Neural cell (in vitro differentiated cells): ENCODE data around the gene ATP2A2. TPM values are rescaled to one million over a fixed set of nuclear protein-coding genes. Genes with fewer than 3 reads are reported as not detected.

Experiments used
- H2AFZ ChIP-seq: fragments of 200-600, 300-800 bp; sonication (generic), shearing (Covaris generic); 2 replicates; pipeline ENCODE4 v1.6.0; 2014; ENCODE audit warnings: low read depth, mild to moderate bottlenecking, antibody characterized with exemption, low read length, moderate library complexity
- H3F3A ChIP-seq: fragments of 200-600 bp; shearing (Covaris generic); 2 replicates; pipeline ENCODE4 v1.6.1; 2016; ENCODE audit warnings: mild to moderate bottlenecking, moderate library complexity, mixed read lengths, antibody characterized with exemption, low read length; ENCODE audit not compliant: insufficient read depth, poor library complexity, severe bottlenecking
- H3K27ac ChIP-seq: fragments of 200-600, 300-800 bp; sonication (generic), shearing (Covaris generic); 2 replicates; pipeline ENCODE4 v1.5.1; 2014; ENCODE audit warnings: mild to moderate bottlenecking, low read length, moderate library complexity
- H3K27me3 ChIP-seq: fragments of 300-800, 200-600 bp; sonication (generic), shearing (Covaris generic); 2 replicates; pipeline ENCODE4 v1.6.0; 2014; ENCODE audit warnings: mild to moderate bottlenecking, low read depth, low read length, moderate library complexity; ENCODE audit not compliant: insufficient read depth
- H3K36me3 ChIP-seq: fragments of 300-800, 200-600 bp; sonication (generic), shearing (Covaris generic); 2 replicates; pipeline ENCODE4 v1.5.1; 2014; ENCODE audit warnings: mild to moderate bottlenecking, antibody characterized with exemption, low read length, moderate library complexity; ENCODE audit not compliant: insufficient read depth
- H3K4me2 ChIP-seq: fragments of 300-800, 200-600 bp; sonication (generic), shearing (Covaris generic); 2 replicates; pipeline ENCODE4 v1.6.0; 2014; ENCODE audit warnings: mild to moderate bottlenecking, low read length
- H3K4me3 ChIP-seq: fragments of 300-800, 200-600 bp; sonication (generic), shearing (Covaris generic); 2 replicates; pipeline ENCODE4 v1.5.1; 2014; ENCODE audit warnings: mild to moderate bottlenecking, low read length, moderate library complexity
- H3K79me2 ChIP-seq: fragments of 200-600 bp; shearing (Covaris generic); replicated peaks from 2 replicates; pipeline ENCODE4 v1.6.0; 2014; ENCODE audit warnings: mild to moderate bottlenecking, low read length, moderate library complexity; ENCODE audit not compliant: insufficient read depth
- H3K9ac ChIP-seq: fragments of 300-800, 200-600 bp; sonication (generic), shearing (Covaris generic); 2 replicates; pipeline ENCODE4 v1.6.1; 2016; ENCODE audit warnings: mild to moderate bottlenecking, low read length, mixed read lengths
- H3K9me2 ChIP-seq: fragments of 200-600 bp; shearing (Covaris generic); 2 replicates; pipeline ENCODE4 v1.6.1; 2016; ENCODE audit warnings: mild to moderate bottlenecking, low read length, mixed read lengths; ENCODE audit not compliant: insufficient read depth
- H3K9me3 ChIP-seq: fragments of 200-600, 300-800 bp; sonication (generic), shearing (Covaris generic); 2 replicates; pipeline ENCODE4 v1.6.1; 2016; ENCODE audit warnings: mild to moderate bottlenecking, mixed run types, low read length, moderate library complexity, mixed read lengths
- H4K20me1 ChIP-seq: fragments of 200-600 bp; shearing (Covaris generic); 2 replicates; pipeline ENCODE4 v1.6.1; 2016; ENCODE audit warnings: mild to moderate bottlenecking, mixed run types; ENCODE audit not compliant: insufficient read depth
- EP300 ChIP-seq: fragments of 450-650 bp; conservative IDR thresholded peaks from 2 replicates; pipeline ENCODE4 v1.6.1; 2014; ENCODE audit warnings: antibody characterized with exemption, mild to moderate bottlenecking, moderate library complexity; ENCODE audit not compliant: poor library complexity, severe bottlenecking
- EZH2 ChIP-seq: fragments of 200-600, 300-800 bp; shearing (Covaris generic), sonication (generic); IDR thresholded peaks from 2 replicates; pipeline ENCODE4 v1.6.1; 2014; ENCODE audit warnings: antibody characterized with exemption, low read length, borderline replicate concordance, mild to moderate bottlenecking; ENCODE audit not compliant: insufficient read depth, poor library complexity, severe bottlenecking
- MXI1 ChIP-seq: fragments of 450-650 bp; conservative IDR thresholded peaks from 2 replicates; pipeline ENCODE4 v1.6.1; 2014; ENCODE audit warnings: antibody characterized with exemption, mild to moderate bottlenecking; ENCODE audit not compliant: poor library complexity, severe bottlenecking
- POLR2AphosphoS5 ChIP-seq: IDR thresholded peaks from 2 replicates; pipeline ENCODE4 v1.6.1; 2012
- RAD21 ChIP-seq: fragments of 450-650 bp; conservative IDR thresholded peaks from 2 replicates; pipeline ENCODE4 v1.6.1; 2014; ENCODE audit warnings: antibody characterized with exemption, mild to moderate bottlenecking, moderate library complexity
- SMC3 ChIP-seq: fragments of 450-650 bp; conservative IDR thresholded peaks from 2 replicates; pipeline ENCODE4 v1.6.1; 2014; ENCODE audit warnings: antibody characterized with exemption, mild to moderate bottlenecking, moderate library complexity; ENCODE audit not compliant: poor library complexity
- TAF1 ChIP-seq: IDR thresholded peaks from 2 replicates; pipeline ENCODE4 v1.6.1; 2012; ENCODE audit warnings: low read depth
- polyA plus RNA-seq: library from polyadenylated mRNA; depleted of rRNA; stranded (reverse); fragments of >200 nt; gene quantifications from 2 replicates; pipeline ENCODE4 v1.2.3, GENCODE V29; 2014
- TF ChIP-seq, protein P1 (sequence below): IDR thresholded peaks from 2 replicates; pipeline ENCODE4 v1.6.1; 2012; ENCODE audit warnings: borderline replicate concordance
- TF ChIP-seq, protein P2 (sequence below): fragments of 450-650 bp; IDR thresholded peaks from 2 replicates; pipeline ENCODE4 v1.5.1; 2014; ENCODE audit warnings: antibody characterized with exemption, mild to moderate bottlenecking, moderate library complexity; ENCODE audit not compliant: poor library complexity, severe bottlenecking

ATP2A2 gene
- polyA plus RNA-seq, 1 donor from 2014 or later, result 49.0 TPM

DNA sequence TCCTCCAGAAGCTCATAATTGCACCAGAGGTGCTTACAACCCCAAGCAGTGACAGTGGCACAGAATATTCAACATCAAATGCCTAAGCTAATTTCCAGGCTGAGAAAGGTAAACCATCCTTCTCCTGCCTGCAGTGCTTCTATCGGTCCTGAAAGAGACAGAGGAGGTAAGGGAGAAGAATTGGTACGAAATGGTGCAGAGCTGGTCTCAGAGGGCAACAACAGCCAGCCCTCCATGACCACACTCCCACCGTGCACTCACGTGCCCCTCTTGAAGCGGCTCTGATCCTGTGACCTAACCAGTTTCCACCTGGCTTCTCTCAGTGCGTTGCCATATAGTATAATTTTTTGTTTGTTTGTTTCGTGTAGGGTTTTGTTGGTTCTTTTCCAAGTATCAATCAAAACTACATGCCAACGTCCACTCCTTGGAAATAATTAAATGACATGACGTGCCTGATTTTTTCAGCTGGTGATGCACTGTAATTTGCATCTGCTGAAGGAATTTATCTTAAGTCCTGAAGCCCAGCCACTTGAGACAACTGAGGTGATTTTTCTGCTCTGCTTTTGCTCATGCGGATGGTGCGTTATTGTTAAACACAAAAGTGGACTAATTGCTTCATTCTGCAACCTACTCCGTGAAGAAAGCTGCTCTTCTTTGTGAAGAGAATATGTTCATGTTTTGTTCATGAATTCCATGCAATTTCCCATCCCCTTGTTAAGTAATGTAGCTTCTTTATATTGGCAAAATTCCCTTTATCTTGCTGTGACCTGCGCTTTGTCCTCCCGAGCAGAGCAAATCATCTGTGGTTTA is 1.3 kb upstream of the ATP2A2 start:
- H2AFZ ChIP-seq, result peak overlapping the region; percentile 24
- peak overlapping the region; percentile 99 for H3K27ac ChIP-seq
- H3K4me3 ChIP-seq, result peak overlapping the region; percentile 93
- H3K9ac ChIP-seq, result peak overlapping the region; percentile 99
- H3K9me2 ChIP-seq, result no peaks in the 10 kb centered on the region
- peak overlapping the region; percentile 72 for H3K4me2 ChIP-seq
- H3K79me2 ChIP-seq, result peaks cover 33% of the 10 kb centered on the region
- no peaks in the 10 kb centered on the region for H3K36me3 ChIP-seq
- H3K9me3 ChIP-seq, result no peaks in the 10 kb centered on the region
- TF ChIP-seq TAF1 (no peak), EZH2 (no peak), RAD21 (no peak), SMC3 (no peak), MXI1 (no peak), EP300 (no peak), POLR2AphosphoS5 (no peak)
- TF ChIP-seq, protein P1, sequence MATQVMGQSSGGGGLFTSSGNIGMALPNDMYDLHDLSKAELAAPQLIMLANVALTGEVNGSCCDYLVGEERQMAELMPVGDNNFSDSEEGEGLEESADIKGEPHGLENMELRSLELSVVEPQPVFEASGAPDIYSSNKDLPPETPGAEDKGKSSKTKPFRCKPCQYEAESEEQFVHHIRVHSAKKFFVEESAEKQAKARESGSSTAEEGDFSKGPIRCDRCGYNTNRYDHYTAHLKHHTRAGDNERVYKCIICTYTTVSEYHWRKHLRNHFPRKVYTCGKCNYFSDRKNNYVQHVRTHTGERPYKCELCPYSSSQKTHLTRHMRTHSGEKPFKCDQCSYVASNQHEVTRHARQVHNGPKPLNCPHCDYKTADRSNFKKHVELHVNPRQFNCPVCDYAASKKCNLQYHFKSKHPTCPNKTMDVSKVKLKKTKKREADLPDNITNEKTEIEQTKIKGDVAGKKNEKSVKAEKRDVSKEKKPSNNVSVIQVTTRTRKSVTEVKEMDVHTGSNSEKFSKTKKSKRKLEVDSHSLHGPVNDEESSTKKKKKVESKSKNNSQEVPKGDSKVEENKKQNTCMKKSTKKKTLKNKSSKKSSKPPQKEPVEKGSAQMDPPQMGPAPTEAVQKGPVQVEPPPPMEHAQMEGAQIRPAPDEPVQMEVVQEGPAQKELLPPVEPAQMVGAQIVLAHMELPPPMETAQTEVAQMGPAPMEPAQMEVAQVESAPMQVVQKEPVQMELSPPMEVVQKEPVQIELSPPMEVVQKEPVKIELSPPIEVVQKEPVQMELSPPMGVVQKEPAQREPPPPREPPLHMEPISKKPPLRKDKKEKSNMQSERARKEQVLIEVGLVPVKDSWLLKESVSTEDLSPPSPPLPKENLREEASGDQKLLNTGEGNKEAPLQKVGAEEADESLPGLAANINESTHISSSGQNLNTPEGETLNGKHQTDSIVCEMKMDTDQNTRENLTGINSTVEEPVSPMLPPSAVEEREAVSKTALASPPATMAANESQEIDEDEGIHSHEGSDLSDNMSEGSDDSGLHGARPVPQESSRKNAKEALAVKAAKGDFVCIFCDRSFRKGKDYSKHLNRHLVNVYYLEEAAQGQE, result no peak
- TF ChIP-seq, protein P2, sequence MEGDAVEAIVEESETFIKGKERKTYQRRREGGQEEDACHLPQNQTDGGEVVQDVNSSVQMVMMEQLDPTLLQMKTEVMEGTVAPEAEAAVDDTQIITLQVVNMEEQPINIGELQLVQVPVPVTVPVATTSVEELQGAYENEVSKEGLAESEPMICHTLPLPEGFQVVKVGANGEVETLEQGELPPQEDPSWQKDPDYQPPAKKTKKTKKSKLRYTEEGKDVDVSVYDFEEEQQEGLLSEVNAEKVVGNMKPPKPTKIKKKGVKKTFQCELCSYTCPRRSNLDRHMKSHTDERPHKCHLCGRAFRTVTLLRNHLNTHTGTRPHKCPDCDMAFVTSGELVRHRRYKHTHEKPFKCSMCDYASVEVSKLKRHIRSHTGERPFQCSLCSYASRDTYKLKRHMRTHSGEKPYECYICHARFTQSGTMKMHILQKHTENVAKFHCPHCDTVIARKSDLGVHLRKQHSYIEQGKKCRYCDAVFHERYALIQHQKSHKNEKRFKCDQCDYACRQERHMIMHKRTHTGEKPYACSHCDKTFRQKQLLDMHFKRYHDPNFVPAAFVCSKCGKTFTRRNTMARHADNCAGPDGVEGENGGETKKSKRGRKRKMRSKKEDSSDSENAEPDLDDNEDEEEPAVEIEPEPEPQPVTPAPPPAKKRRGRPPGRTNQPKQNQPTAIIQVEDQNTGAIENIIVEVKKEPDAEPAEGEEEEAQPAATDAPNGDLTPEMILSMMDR, result no peak
- peaks cover 6% of the 10 kb centered on the region for H3F3A ChIP-seq
- H3K27me3 ChIP-seq, result no peaks in the 10 kb centered on the region
- H4K20me1 ChIP-seq, result no peaks in the 10 kb centered on the region

DNA sequence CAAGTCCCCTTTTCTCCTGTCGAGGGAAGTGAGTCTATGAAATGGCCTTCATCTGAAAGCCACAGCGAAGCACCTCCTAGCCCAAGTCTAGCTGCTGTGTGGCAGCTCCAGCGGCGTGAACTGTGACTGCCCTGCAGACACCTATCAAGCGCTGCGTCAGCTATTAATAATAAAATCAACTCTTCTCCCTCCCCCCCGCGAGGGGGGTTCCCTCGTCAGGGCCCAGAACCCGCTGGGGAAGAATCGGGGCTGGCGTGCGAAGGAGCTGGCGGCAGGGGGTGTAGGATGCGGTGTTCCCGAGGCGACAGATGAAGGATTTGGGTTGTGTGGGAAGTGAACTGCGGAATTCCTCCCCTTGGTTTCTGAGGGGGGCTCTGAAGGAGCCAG is 662 bp upstream of the ATP2A2 start:
- Histone ChIP-seq H3K36me3 (no peaks in the 10 kb centered on the region), H3K9me3 (no peaks in the 10 kb centered on the region), H3F3A (peaks cover 6% of the 10 kb centered on the region), H3K4me2 (peak overlapping the region; percentile 72), H3K4me3 (peak overlapping the region; percentile 93), H3K27me3 (no peaks in the 10 kb centered on the region), H3K79me2 (peaks cover 39% of the 10 kb centered on the region), H3K9ac (peak overlapping the region; percentile 99), H3K9me2 (no peaks in the 10 kb centered on the region), H3K27ac (peak overlapping the region; percentile 99), H4K20me1 (no peaks in the 10 kb centered on the region), H2AFZ (peak overlapping the region; percentile 24)
- no peak for TF ChIP-seq EZH2
- TF ChIP-seq, protein P1, result peak; percentile 62
- TF ChIP-seq TAF1, result peak; percentile 62
- TF ChIP-seq EP300, result peak; percentile 64
- TF ChIP-seq, protein P2, result peak; percentile 40
- peak; percentile 81 for TF ChIP-seq POLR2AphosphoS5
- TF ChIP-seq MXI1, result no peak
- peak; percentile 20 for TF ChIP-seq RAD21
